ENCODE data around the gene TOMM7.
A peak's percentile ranks its signal among the peaks of the same experiment; 100 is the strongest.
"Not testable (repeated sequence)": the region's sequence is repeated elsewhere in the genome, so short reads cannot be mapped to it uniquely, and the experiment has no call there.

Gene TOMM7

GRCh38 chr7:22799633-22800032 is 23.0 kb downstream of the TOMM7 start:
- Mint-ChIP-seq H3K4me3 (no peak overlapping the region), H3K36me3 (ENCODE audit: low read depth) (no peaks in the 10 kb centered on the region), H3K27me3 (ENCODE audit: low read depth, poor library complexity) (no peaks in the 10 kb centered on the region), H3K27ac (no peak overlapping the region), H3K4me1 (no peaks in the 10 kb centered on the region), H3K9me3 (peaks cover 52% of the 10 kb centered on the region)
- TF ChIP-seq, protein P1, sequence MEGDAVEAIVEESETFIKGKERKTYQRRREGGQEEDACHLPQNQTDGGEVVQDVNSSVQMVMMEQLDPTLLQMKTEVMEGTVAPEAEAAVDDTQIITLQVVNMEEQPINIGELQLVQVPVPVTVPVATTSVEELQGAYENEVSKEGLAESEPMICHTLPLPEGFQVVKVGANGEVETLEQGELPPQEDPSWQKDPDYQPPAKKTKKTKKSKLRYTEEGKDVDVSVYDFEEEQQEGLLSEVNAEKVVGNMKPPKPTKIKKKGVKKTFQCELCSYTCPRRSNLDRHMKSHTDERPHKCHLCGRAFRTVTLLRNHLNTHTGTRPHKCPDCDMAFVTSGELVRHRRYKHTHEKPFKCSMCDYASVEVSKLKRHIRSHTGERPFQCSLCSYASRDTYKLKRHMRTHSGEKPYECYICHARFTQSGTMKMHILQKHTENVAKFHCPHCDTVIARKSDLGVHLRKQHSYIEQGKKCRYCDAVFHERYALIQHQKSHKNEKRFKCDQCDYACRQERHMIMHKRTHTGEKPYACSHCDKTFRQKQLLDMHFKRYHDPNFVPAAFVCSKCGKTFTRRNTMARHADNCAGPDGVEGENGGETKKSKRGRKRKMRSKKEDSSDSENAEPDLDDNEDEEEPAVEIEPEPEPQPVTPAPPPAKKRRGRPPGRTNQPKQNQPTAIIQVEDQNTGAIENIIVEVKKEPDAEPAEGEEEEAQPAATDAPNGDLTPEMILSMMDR (IDR thresholded peaks at IDR 0.05) = no peak
- DNase-seq = no peak

DNA sequence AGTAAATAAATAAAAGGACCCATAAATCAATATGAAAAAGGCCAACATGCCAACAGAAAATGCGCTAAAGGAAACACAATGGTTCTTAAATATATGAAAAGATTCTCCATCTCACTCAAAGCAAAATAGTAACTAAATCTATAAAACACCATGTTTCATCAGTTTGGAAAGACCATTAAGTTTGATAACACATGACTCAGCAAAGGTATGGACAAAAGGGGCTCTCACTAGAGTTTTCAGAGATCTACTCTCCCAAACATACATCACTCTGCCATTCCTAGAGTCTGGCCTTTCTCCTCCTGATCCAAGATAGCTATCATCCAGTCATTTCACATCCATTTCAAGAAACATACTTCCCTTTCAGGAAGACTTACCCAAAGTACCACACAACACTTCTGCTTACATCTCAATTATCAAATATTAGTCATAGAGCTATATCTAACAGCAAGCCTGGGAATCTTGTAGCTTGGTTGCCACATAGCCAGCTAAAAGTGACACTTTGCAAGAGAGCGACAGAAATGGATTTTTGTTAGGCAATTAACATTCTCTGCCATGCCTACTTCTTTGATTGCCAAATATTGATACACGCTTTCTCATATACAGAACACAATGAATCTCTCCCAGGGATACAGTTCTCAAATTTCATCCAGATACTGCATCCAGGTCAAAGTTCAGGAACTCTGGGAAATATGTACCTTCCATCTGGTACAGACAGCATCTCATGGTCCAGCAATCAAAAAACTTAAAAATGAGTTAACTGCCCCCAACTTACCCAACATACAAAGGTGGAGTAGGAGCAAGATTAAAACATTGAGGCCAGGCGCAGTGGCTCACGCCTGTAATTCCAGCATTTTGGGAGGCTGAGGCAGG is 28.8 kb downstream of the TOMM7 start:
- no peak for DNase-seq
- H3K4me1 Mint-ChIP-seq = no peaks in the 10 kb centered on the region
- H3K36me3 Mint-ChIP-seq (ENCODE audit: low read depth) = no peaks in the 10 kb centered on the region
- TF ChIP-seq, protein P1 (IDR thresholded peaks at IDR 0.05) = no peak
- H3K4me3 Mint-ChIP-seq = no peak overlapping the region
- H3K27ac Mint-ChIP-seq = no peak overlapping the region
- peaks cover 34% of the 10 kb centered on the region for H3K9me3 Mint-ChIP-seq
- H3K27me3 Mint-ChIP-seq (ENCODE audit: low read depth, poor library complexity) = peaks cover 7% of the 10 kb centered on the region

GRCh38 chr7:22791204-22792158 is 31.2 kb downstream of the TOMM7 start:
- H3K4me1 Mint-ChIP-seq = no peaks in the 10 kb centered on the region
- peak overlapping the region; percentile 15 for H3K27ac Mint-ChIP-seq
- DNase-seq = no peak
- peaks cover 7% of the 10 kb centered on the region for H3K27me3 Mint-ChIP-seq (ENCODE audit: low read depth, poor library complexity)
- no peaks in the 10 kb centered on the region for H3K36me3 Mint-ChIP-seq (ENCODE audit: low read depth)
- TF ChIP-seq, protein P1 (IDR thresholded peaks at IDR 0.05) = no peak
- H3K4me3 Mint-ChIP-seq = no peak overlapping the region
- peaks cover 22% of the 10 kb centered on the region for H3K9me3 Mint-ChIP-seq

DNA sequence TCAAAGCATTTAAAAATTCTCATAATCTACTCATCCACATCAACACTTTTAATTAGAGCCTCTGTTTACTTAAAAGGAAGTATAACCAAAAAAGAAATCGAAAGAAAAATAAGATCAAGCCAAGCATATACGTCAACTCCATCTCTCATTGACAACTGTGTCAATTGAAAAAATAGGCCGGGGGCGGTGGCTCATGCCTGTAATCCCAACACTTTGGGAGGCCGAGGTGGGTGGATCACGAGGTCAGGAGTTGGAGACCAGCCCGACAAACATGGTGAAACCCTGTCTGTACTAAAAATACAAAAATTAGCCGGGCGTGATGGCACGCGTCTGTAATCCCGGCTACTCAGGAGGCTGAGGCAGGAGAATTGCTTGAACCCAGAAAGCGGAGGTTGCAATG is 32.0 kb downstream of the TOMM7 start:
- not testable (repeated sequence) for H3K27ac Mint-ChIP-seq; H3K27me3 Mint-ChIP-seq (ENCODE audit: low read depth, poor library complexity); H3K4me3 Mint-ChIP-seq; H3K4me1 Mint-ChIP-seq; H3K36me3 Mint-ChIP-seq (ENCODE audit: low read depth); DNase-seq
- peaks cover 21% of the 10 kb centered on the region for H3K9me3 Mint-ChIP-seq

- TF ChIP-seq, protein P1 (IDR thresholded peaks at IDR 0.05) = no peak
- H3K27ac Mint-ChIP-seq = no peak overlapping the region
- H3K36me3 Mint-ChIP-seq (ENCODE audit: low read depth) = no peaks in the 10 kb centered on the region
- peaks cover 17% of the 10 kb centered on the region for H3K9me3 Mint-ChIP-seq
- no peak for DNase-seq
- no peaks in the 10 kb centered on the region for H3K4me1 Mint-ChIP-seq
- H3K4me3 Mint-ChIP-seq = no peak overlapping the region
- peaks cover 7% of the 10 kb centered on the region for H3K27me3 Mint-ChIP-seq (ENCODE audit: low read depth, poor library complexity)
These were observed 34.7 kb downstream of the TOMM7 start for GRCh38 chr7:22787951-22788350.

- H3K4me1 Mint-ChIP-seq = no peaks in the 10 kb centered on the region
- H3K27me3 Mint-ChIP-seq (ENCODE audit: low read depth, poor library complexity) = peaks cover 1% of the 10 kb centered on the region
- DNase-seq = no peak
- TF ChIP-seq, protein P1 (IDR thresholded peaks at IDR 0.05) = no peak
- H3K27ac Mint-ChIP-seq = no peak overlapping the region
- H3K36me3 Mint-ChIP-seq (ENCODE audit: low read depth) = no peaks in the 10 kb centered on the region
- H3K9me3 Mint-ChIP-seq = peaks cover 17% of the 10 kb centered on the region
- H3K4me3 Mint-ChIP-seq = no peak overlapping the region
These were observed 36.2 kb downstream of the TOMM7 start for GRCh38 chr7:22786290-22786932.

All from nephron progenitor cell (in vitro differentiated cells).